Measurements from ENCODE around the gene CDC42EP2.

The CDC42EP2 gene

DNA sequence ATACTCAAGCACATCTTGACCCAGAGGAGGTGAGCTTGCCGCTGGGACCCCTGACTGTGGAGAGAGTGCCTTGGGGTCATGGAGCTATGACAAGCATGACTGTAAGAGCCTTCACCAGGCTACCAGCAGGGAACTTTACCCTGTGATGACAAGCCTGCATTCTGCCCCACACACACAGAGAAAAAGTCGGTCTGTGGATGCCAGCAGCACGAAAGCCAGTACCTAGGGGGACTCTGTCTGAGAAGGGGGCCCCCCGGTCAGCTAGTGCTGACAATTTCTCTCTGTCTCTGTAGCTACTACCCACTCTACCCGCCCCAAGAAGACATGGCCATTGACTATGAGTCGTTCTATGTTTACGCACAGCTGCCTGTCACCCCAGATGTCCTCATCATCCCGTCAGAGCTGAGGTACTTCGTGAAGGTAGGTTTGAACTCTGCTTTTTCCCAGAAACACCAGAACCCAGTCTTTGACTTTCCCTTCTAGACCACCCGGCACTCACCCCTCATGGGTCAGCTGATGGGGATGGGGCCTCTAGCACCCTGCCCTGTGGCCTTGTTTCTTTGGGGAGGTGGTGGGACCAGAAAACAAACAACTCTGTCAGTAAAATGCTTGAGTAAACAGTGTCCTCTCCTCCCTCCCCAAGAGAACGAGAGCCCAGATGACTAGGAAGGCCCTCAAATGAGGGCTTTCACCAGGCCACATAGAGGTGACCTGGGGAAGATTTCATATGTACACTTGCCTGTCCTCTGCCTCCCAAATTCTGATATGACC lies 18.9 kb upstream of the CDC42EP2 start:
- TF ChIP-seq CTCF (IDR thresholded peaks at IDR 0.05; ENCODE audit: low read depth, low read length, missing control alignments) = no peak
- no peak overlapping the region for H3K4me3 ChIP-seq (ENCODE audit: low read depth, low read length)
- no peak for DNase-seq (ENCODE audit: low read depth)
- in situ Hi-C loops (cut with HindIII; ENCODE audit: low sequenced_read_pairs) = no loop called here

DNA sequence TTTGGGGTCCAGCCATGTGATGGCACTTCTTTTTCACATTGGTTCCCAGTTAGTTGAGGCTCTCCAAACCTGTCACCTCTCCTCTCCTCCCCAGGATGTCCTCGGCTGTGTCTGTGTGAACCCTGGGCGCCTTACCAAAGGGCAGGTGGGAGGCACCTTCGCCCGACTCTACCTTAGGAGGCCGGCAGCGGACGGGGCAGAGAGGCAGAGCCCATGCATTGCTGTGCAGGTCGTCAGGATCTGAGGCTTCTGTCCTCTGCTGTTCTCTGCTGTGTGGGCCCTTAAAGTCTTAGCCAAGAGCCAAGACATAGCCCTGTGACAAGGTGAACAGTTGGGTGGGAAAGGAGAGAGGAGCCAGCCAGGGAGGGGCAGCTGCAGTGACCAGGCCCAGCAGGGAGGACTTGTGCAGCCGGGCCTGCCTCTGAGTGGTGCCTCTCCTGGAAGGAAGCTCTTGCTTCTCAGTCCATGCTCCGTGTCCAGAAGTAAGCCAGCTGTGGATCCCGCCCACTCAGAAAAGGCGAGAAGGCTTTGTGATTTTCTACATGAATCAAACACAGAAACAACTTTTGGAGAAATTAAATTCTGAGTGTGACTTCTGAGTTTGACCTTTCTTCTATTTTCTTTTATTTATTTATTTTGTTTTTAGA lies 17.5 kb upstream of the CDC42EP2 start:
- no peak overlapping the region for H3K4me3 ChIP-seq (ENCODE audit: low read depth, low read length)
- in situ Hi-C loops (cut with HindIII; ENCODE audit: low sequenced_read_pairs) = no loop called here
- no peak for TF ChIP-seq CTCF (IDR thresholded peaks at IDR 0.05; ENCODE audit: low read depth, low read length, missing control alignments)
- DNase-seq (ENCODE audit: low read depth) = no peak

- in situ Hi-C loops (cut with HindIII; ENCODE audit: low sequenced_read_pairs) = no loop called here
- H3K4me3 ChIP-seq (ENCODE audit: low read depth, low read length) = no peak overlapping the region
- no peak for DNase-seq (ENCODE audit: low read depth)
- no peak for TF ChIP-seq CTCF (IDR thresholded peaks at IDR 0.05; ENCODE audit: low read depth, low read length, missing control alignments)
Measured at GRCh38 chr11:65298131-65298535, 16.5 kb upstream of the CDC42EP2 start.

DNA sequence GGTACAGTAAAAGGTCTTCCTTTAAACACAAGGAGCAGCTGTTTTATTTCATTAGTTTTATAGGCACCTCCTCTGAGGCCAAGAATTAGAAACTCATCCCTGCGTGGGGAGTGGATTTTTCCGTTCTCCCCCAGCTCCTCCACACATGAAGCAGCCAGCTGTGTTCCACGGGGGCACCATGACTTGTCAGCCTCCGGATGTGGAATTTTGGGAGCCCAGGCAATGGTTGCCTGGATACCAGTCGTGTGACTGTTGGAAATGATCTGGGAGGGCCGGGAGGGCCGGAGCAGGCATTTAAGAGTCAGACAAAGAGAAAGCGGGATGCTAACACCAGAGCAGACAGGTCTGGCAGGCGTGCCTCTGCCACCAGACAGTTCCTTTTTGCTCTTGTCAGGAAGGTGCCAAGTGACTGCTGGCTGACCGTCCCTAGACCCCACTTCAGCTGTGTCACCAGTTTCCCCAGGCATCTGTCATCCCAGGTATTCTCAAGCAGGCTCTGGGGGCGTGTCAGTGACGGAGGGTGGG lies 15.9 kb upstream of the CDC42EP2 start:
- no peak overlapping the region for H3K4me3 ChIP-seq (ENCODE audit: low read depth, low read length)
- no peak for DNase-seq (ENCODE audit: low read depth)
- TF ChIP-seq CTCF (IDR thresholded peaks at IDR 0.05; ENCODE audit: low read depth, low read length, missing control alignments) = no peak
- in situ Hi-C loops (cut with HindIII; ENCODE audit: low sequenced_read_pairs) = no loop called here

- no peak for TF ChIP-seq CTCF (IDR thresholded peaks at IDR 0.05; ENCODE audit: low read depth, low read length, missing control alignments)
- in situ Hi-C loops (cut with HindIII; ENCODE audit: low sequenced_read_pairs) = no loop called here
- no peak for DNase-seq (ENCODE audit: low read depth)
- no peak overlapping the region for H3K4me3 ChIP-seq (ENCODE audit: low read depth, low read length)
Measured at GRCh38 chr11:65300621-65301275, 13.9 kb upstream of the CDC42EP2 start.

GRCh38 chr11:65301491-65302329 lies 13.0 kb upstream of the CDC42EP2 start:
- no peak for DNase-seq (ENCODE audit: low read depth)
- no peak for TF ChIP-seq CTCF (IDR thresholded peaks at IDR 0.05; ENCODE audit: low read depth, low read length, missing control alignments)
- in situ Hi-C loops (cut with HindIII; ENCODE audit: low sequenced_read_pairs) = no loop called here
- H3K4me3 ChIP-seq (ENCODE audit: low read depth, low read length) = no peak overlapping the region
